Right ventricle myocardium superior (tissue), 1 donor: Measurements from ENCODE around the gene NT5DC1. TPM values are rescaled to one million over a fixed set of nuclear protein-coding genes. Genes with fewer than 3 reads are reported as not detected.

Experiments used
- ATAC-seq: fragments of 200-7000 bp; cut with Tn5 transposase; one replicate; pipeline ENCODE4 v1.9.1; 2020; ENCODE audit warnings: mild to moderate bottlenecking; ENCODE audit not compliant: poor library complexity
- DNase-seq: peaks from one replicate; pipeline ENCODE4 v3.0.0-alpha.2; 2020
- intact Hi-C: fragments of 100-400 bp; cut with DNase I; formaldehyde crosslinking; loops from one replicate; pipeline ENCODE4 v1.11.2; 2022
- total RNA-seq: library from RNA; stranded (reverse); fragmentation: NEBNext Ultra II Directional; extraction: Animal tissue kit (Norgen Biotek cat#: 25700); gene quantifications from one replicate; pipeline ENCODE4 v1.2.1, GENCODE V29; 2021
- donor health status: DM: no; HTN: yes; CAD: no; lungs with severe emphysema.

NT5DC1 gene
- total RNA-seq, 1 donor from 2014 or later: 56.4 TPM

- intact Hi-C loops: no loop called here
- DNase-seq (no peak), ATAC-seq (peak; percentile 5)
Measured at GRCh38 chr6:116254297-116255056, 153.8 kb downstream of the NT5DC1 start.

GRCh38 chr6:116255246-116255800 is 154.7 kb downstream of the NT5DC1 start:
- ATAC-seq (peak; percentile 46), DNase-seq (no peak)
- intact Hi-C loops: no loop called here

GRCh38 chr6:116256694-116257093 is 156.0 kb downstream of the NT5DC1 start:
- ATAC-seq (no peak), DNase-seq (no peak)
- intact Hi-C loops: no loop called here

GRCh38 chr6:116258520-116258919 is 157.9 kb downstream of the NT5DC1 start:
- intact Hi-C loops: no loop called here
- ATAC-seq: no peak
- DNase-seq: no peak

- intact Hi-C loops: no loop called here
- ATAC-seq: no peak
Measured at GRCh38 chr6:116263353-116263752, 162.7 kb downstream of the NT5DC1 start.

GRCh38 chr6:116265041-116265829 is 164.6 kb downstream of the NT5DC1 start:
- ATAC-seq: peak; percentile 73
- intact Hi-C loops: no loop called here
- peak; percentile 68 for DNase-seq

More at GRCh38 chr6:116263353-116263752, 162.7 kb downstream of the NT5DC1 start:
- DNase-seq: no peak

- DNase-seq (no peak), ATAC-seq (no peak)
- intact Hi-C loops: no loop called here
Measured at GRCh38 chr6:116266803-116267202, 166.2 kb downstream of the NT5DC1 start.

GRCh38 chr6:116267836-116268588 is 167.4 kb downstream of the NT5DC1 start:
- ATAC-seq (no peak), DNase-seq (no peak)
- intact Hi-C loops: no loop called here

- ATAC-seq (peak; percentile 74), DNase-seq (no peak)
- intact Hi-C loops: no loop called here
Measured at GRCh38 chr6:116268589-116269293, 168.1 kb downstream of the NT5DC1 start.

- intact Hi-C loops: no loop called here
- ATAC-seq: no peak
- DNase-seq: no peak
Measured at GRCh38 chr6:116271149-116271708, 170.6 kb downstream of the NT5DC1 start.

- ATAC-seq (no peak), DNase-seq (no peak)
- intact Hi-C loops: no loop called here
Measured at GRCh38 chr6:116277124-116277523, 176.5 kb downstream of the NT5DC1 start.

GRCh38 chr6:116278481-116278829 is 177.8 kb downstream of the NT5DC1 start:
- DNase-seq: no peak
- intact Hi-C loops: no loop called here
- no peak for ATAC-seq

GRCh38 chr6:116278854-116279231 is 178.2 kb downstream of the NT5DC1 start:
- intact Hi-C loops: no loop called here
- ATAC-seq (peak; percentile 60), DNase-seq (peak; percentile 71)

GRCh38 chr6:116279232-116280160 is 178.8 kb downstream of the NT5DC1 start, which contains the start of gene TSPYL1:
TSPYL1 (minus strand) TSS chr6:116279930; CDS start chr6:116279830, 100 bp downstream.
- peak; percentile 97 for DNase-seq
- intact Hi-C loops: no loop called here
- peak; percentile 97 for ATAC-seq

- ATAC-seq (no peak), DNase-seq (no peak)
- intact Hi-C loops: no loop called here
Measured at GRCh38 chr6:116280161-116280932, 179.7 kb downstream of the NT5DC1 start.

- ATAC-seq: no peak
- no peak for DNase-seq
- intact Hi-C loops: no loop called here
Measured at GRCh38 chr6:116280933-116281316, 180.3 kb downstream of the NT5DC1 start.
